Spleen (tissue), 7 donors: ENCODE measurements around the gene GJC3.
"Not testable (repeated sequence)": the region's sequence is repeated elsewhere in the genome, so short reads cannot be mapped to it uniquely, and the experiment has no call there.

ENCODE experiments used
- CTCF ChIP-seq, 11 experiments: fragments of 200-600 bp in 7 of 11; fragments of 450-650 bp in 4 of 11; sonication (generic) in 4 of 11; IDR thresholded peaks in 8 of 11; conservative IDR thresholded peaks in 3 of 11; 1 replicate in 7 of 11; 2 replicates in 4 of 11; pipeline versions ENCODE4 v1.4.0 to v1.8.0; 2016 to 2021; ENCODE audit warnings: antibody characterized with exemption in 11 of 11, inconsistent platforms in 4 of 11, mild to moderate bottlenecking in 1 of 11
- POLR2A ChIP-seq, 3 donors: fragments of 450-650 bp; IDR thresholded peaks; one replicate each; pipeline ENCODE4 v1.5.1; 2017; ENCODE audit warnings: antibody characterized with exemption in 3 of 3, mild to moderate bottlenecking in 1 of 3
- POLR2AphosphoS5 ChIP-seq, 3 donors: sonication (generic); formaldehyde crosslinking; IDR thresholded peaks; one replicate each; pipeline ENCODE4 v1.5.1; 2017; ENCODE audit warnings: antibody characterized with exemption in 3 of 3
- donor health status: DM: no; HTN: no; CAD: no; lungs with moderate emphysema.
- donor health status: DM: no; HTN: no; CAD: no.
- donor health status: DM: no; HTN: no; CAD: no.

- not testable (repeated sequence) for TF ChIP-seq POLR2AphosphoS5 (IDR thresholded peaks at IDR 0.05); CTCF (IDR thresholded peaks at IDR 0.05 in 8 of 11, conservative IDR thresholded peaks at IDR 0.05 in 3 of 11); POLR2A (IDR thresholded peaks at IDR 0.05)
Measured at GRCh38 chr7:99890348-99890747, 39.1 kb downstream of the GJC3 start.
